Right ventricle myocardium inferior (tissue), 1 donor: ENCODE results near the gene C2orf49. TPM values are rescaled to one million over a fixed set of nuclear protein-coding genes. Genes with fewer than 3 reads are reported as not detected.
"Not testable (repeated sequence)": the region's sequence is repeated elsewhere in the genome, so short reads cannot be mapped to it uniquely, and the experiment has no call there.

ENCODE experiments used
- ATAC-seq: fragments of 200-7000 bp; cut with Tn5 transposase; one replicate; pipeline ENCODE4 v1.9.1; 2020; ENCODE audit warnings: mild to moderate bottlenecking, moderate library complexity
- DNase-seq: peaks from one replicate; pipeline ENCODE4 v3.0.0; 2021; ENCODE audit errors: missing footprints
- intact Hi-C: fragments of 100-400 bp; cut with DNase I; formaldehyde crosslinking; loops from one replicate; pipeline ENCODE4 v1.11.0; 2022
- total RNA-seq: library from RNA; stranded (reverse); fragmentation: NEBNext Ultra II Directional; extraction: Animal tissue kit (Norgen Biotek cat#: 25700); gene quantifications from one replicate; pipeline ENCODE4 v1.2.1, GENCODE V29; 2021
- donor health status: DM: no; HTN: yes; CAD: no; lungs with severe emphysema.

C2orf49 gene
- total RNA-seq, 1 donor from 2014 or later = 16.7 TPM

- DNase-seq (no peak), ATAC-seq (no peak)
- intact Hi-C loops = no loop called here
These were observed 22.0 kb upstream of the C2orf49 start for GRCh38 chr2:105315314-105315713.

- no peak for DNase-seq
- intact Hi-C loops = no loop called here
- no peak for ATAC-seq
These were observed 19.4 kb upstream of the C2orf49 start for GRCh38 chr2:105317937-105318336.

- no peak for ATAC-seq
- DNase-seq = no peak
- intact Hi-C loops = no loop called here
These were observed 16.6 kb upstream of the C2orf49 start for GRCh38 chr2:105320651-105321215.

GRCh38 chr2:105321875-105322646 lies 15.3 kb upstream of the C2orf49 start:
- no peak for ATAC-seq
- DNase-seq = no peak
- intact Hi-C loops = no loop called here

GRCh38 chr2:105323111-105323510 lies 14.2 kb upstream of the C2orf49 start:
- no peak for DNase-seq
- intact Hi-C loops = no loop called here
- ATAC-seq = no peak

DNA sequence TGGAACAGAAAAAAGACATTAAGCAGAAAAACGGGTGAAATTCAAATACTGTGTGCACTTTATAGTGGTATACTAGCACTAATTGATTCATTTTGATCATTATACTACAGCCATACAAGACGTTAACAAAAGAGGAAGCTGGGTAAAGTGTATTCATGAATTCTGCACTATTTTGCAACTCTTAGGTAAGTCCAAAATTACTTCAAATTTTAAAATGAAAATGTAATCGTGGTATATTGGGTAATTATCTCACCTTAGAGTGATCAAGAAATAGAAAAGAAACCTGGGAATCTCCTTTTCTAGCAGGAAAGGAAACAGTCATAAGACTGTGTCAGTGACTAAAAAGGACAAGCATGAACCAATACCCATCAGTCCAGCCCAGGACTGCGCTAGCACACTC lies 13.2 kb upstream of the C2orf49 start:
- intact Hi-C loops = no loop called here
- ATAC-seq (no peak), DNase-seq (no peak)

DNA sequence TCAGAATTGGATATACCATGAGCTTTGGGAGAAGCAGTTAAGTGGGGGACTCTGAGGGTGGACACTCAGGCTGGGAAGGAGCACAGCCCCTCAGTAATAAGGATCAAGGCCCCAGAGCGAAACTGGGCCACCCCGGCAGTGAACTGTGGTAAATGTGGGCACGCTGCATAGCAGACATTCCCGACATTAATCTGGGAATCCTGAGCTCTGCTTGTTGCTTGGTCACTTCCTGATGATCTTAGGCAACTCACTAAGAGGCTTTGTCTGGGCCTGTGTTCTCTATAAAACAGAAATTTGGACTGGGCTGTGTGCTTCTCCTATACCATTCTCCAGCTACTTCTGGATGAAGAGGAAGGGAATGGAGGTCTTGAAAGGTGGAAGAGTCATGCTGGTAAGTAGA lies 12.6 kb upstream of the C2orf49 start:
- no peak for DNase-seq
- ATAC-seq = no peak

GRCh38 chr2:105325389-105325963 lies 11.9 kb upstream of the C2orf49 start:
- ATAC-seq (no peak), DNase-seq (no peak)
- intact Hi-C loops = no loop called here

More for the DNA sequence above, 12.6 kb upstream of the C2orf49 start:
- intact Hi-C loops = no loop called here

DNA sequence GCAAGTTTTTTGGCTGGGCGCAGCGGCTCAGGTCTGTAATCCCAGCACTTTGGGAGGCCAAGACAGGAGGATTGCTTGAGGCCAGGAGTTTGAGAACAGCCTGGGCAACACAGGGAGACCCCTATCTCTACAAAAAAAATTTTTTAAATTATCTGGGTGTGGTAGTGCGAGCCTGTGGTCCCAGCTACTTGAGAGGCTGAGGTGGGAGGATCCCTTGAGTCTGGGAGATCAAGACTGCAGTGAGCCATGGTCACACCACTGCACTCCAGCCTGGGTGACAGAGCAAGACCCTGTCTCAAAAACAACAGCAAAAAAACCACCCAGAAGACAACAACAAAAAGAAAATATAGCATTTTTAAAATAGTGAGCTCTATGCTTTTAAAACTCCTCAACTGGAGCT lies 10.1 kb upstream of the C2orf49 start:
- intact Hi-C loops, DNase-seq, ATAC-seq: not testable (repeated sequence)

DNA sequence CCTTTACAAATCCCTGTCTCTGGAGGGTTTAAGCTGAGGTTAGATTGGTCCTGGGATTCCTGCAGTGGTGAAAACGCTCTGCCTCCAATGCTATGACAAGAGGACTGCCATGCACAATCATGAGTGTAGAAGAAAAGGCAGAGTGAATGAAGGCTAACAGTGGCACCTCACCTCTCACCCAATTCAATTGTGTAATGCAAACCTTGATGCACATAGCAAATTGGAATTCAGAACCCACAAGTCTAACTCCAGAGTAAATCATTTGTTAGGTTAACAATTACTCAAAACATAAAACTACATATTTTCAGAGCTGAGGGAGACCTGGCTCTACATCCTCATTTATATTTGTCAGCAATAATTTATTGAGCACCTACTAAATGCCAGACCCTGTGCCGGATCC lies 9.7 kb upstream of the C2orf49 start:
- DNase-seq = no peak
- no peak for ATAC-seq
- intact Hi-C loops = no loop called here

GRCh38 chr2:105328281-105329196 lies 8.8 kb upstream of the C2orf49 start:
- DNase-seq = no peak
- ATAC-seq = peak; percentile 15

DNA sequence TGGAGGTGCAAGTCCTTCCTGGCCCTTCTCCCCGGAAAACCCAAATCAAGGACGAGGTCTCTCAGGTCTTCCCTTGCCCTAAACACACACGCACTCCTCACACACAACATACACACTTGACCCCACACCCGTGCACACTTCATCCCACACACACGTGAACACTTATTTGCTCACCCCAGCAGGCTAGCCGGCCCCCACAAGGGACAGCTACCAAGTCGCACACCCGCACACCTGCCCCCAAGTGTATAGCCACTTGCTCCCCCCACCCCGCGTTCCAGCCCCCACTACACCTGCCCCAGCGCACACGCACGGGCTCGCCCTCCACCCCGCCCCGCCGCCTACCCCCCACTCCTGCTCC lies 8.2 kb upstream of the C2orf49 start:
- DNase-seq (no peak), ATAC-seq (peak; percentile 3)
- intact Hi-C loops = no loop called here

More at GRCh38 chr2:105328281-105329196, 8.8 kb upstream of the C2orf49 start:
- intact Hi-C loops = no loop called here

DNA sequence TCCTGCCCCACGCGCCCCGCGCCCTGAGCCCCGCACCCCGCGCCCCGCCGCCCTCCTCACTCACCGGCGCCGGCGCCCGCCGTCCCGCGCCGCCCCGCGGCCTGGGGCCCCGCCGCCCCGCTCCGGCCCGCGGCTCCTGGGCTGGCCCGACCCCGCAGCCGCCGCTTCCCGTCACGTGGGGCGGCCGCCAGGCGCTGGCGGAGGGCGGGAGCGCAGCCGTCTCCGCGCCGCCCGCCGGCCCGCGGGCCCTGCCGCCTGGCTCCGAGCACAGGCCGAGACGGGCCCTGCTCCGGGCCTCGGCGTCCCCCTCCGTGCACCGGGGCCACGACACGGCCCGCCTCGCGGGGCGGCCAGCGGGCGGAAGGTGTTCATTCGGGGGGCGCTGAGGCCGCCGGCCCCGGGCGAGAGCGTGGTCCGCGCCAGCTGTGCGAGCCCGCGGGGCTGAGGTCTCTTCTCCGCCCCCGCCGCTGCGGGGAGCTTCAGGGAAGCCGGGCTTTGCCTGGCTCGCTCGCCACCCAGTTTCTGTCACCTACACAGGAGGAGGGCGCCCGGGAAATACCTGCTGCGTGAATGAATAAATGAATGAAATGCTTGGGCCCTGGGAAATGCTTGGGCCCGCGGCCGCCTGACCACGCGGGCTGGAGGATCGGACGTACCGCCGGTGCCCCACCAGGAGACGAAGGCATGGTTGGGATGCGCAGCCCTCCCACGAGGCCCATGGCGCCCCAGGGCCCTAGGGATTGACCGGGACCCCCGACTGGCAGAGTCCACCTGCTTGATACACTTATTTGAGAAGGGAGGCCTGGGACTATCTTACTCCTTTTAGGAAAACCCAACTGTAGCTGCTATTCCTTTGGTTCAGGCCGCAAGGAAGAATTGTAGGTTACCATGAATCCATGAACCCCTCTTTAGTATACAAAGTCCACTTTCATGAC lies 7.5 kb upstream of the C2orf49 start, which contains the start of gene TGFBRAP1:
TGFBRAP1 (minus strand) TSS at position 175 of the 935 bp plus-strand sequence. CDS start 21,434 bp downstream, outside the sequence.
- intact Hi-C loops = no loop called here
- ATAC-seq = peak; percentile 87
- peak; percentile 81 for DNase-seq

DNA sequence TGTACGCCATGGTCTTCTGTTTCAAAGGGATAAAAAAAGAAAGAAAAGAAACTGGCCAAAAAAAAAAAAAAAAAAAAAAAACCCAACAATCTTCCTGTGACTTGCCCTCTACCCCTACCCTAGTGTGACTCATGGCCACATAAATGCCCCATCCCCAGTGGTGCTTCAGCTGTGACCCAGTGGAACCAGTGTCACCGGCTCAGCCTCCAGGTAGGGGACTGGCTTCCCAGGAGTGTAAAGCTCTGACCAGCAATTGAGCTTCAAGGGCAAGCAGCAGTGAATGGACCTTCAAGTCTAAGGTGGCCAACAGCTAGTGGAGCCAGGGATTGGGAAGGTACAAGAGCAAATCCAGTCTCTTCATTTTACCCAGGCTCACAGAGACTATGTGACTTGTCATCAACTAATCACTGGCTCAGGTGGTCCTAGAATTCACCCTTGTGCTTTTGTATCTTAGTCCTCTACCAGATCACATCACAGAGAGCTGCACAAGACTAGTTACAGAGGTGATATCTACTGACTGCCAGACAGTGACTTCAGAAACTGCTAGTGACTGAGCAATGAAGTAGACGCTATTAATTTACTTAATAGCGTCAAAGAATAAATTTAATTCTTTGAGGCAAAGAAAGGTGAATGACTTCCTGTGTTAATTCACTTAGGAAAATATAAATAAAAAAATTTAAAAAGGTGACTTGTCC lies 6.5 kb upstream of the C2orf49 start:
- intact Hi-C loops = no loop called here
- ATAC-seq (no peak), DNase-seq (no peak)

GRCh38 chr2:105334211-105334610 lies 3.1 kb upstream of the C2orf49 start:
- no peak for ATAC-seq
- intact Hi-C loops = no loop called here
- DNase-seq = no peak

- DNase-seq = no peak
- ATAC-seq = no peak
- intact Hi-C loops = no loop called here
These were observed 1.9 kb upstream of the C2orf49 start for GRCh38 chr2:105335469-105335868.

GRCh38 chr2:105336786-105337121 lies 586 bp upstream of the C2orf49 start:
- intact Hi-C loops = no loop called here
- DNase-seq (no peak), ATAC-seq (no peak)

- DNase-seq (no peak), ATAC-seq (no peak)
- intact Hi-C loops = no loop called here
These were observed 663 bp downstream of the C2orf49 start for GRCh38 chr2:105338020-105338385.
